Heart right ventricle (tissue), 16 donors: ENCODE results near the gene STK17A. TPM values are rescaled to one million over a fixed set of nuclear protein-coding genes. Genes with fewer than 3 reads are reported as not detected.
A peak's percentile ranks its signal among the peaks of the same experiment; 100 is the strongest.

ENCODE experiments used
- ATAC-seq, 8 donors: fragments of 200-7000 bp; cut with Tn5 transposase; one replicate each; pipeline ENCODE4 v1.9.1; 2020; ENCODE audit warnings: mild to moderate bottlenecking in 8 of 8, moderate library complexity in 8 of 8, moderate number of reproducible peaks in 1 of 8
- DNase-seq, 2 donors: peaks; one replicate each; pipeline ENCODE4 v3.0.0-alpha.2; 2020
- H3K27ac ChIP-seq, 10 donors: fragments of 200-600 bp; sonication (generic) in 2 of 10; one replicate each; pipeline versions ENCODE4 v1.5.0 to v1.8.0; 2020 to 2022; ENCODE audit warnings: mild to moderate bottlenecking in 3 of 10
- H3K27me3 ChIP-seq, 7 donors: fragments of 200-600 bp; one replicate each; pipeline ENCODE4 v1.8.0; 2021 to 2022; ENCODE audit warnings: mild to moderate bottlenecking in 2 of 7
- H3K36me3 ChIP-seq, 9 donors: fragments of 200-600 bp; sonication (generic) in 1 of 9; one replicate each; pipeline versions ENCODE4 v1.5.0 to v1.8.0; 2020 to 2022; ENCODE audit warnings: mild to moderate bottlenecking in 2 of 9
- H3K4me1 ChIP-seq, 9 donors: fragments of 200-600 bp; sonication (generic) in 1 of 9; one replicate each; pipeline versions ENCODE4 v1.5.0 to v1.8.0; 2020 to 2022; ENCODE audit warnings: mild to moderate bottlenecking in 4 of 9
- H3K4me3 ChIP-seq, 10 donors: fragments of 200-600 bp; sonication (generic) in 2 of 10; one replicate each; pipeline versions ENCODE4 v1.5.0 to v1.8.0; 2020 to 2022; ENCODE audit warnings: mild to moderate bottlenecking in 7 of 10, moderate library complexity in 2 of 10
- H3K9me3 ChIP-seq, 11 donors: fragments of 200-600 bp in 10 of 11; sonication (generic) in 2 of 11; one replicate each; pipeline versions ENCODE4 v1.5.0 to v1.8.0; 2013 to 2022; ENCODE audit warnings: mild to moderate bottlenecking in 2 of 11, control low read depth in 1 of 11, moderate library complexity in 1 of 11
- WGBS, 2 donors: extraction: QIAGEN DNeasy Blood & Tissue Kit; methylation state at CpG; one replicate each; pipeline ENCODE4 v1.1.7; 2013; ENCODE audit warnings: inconsistent platforms in 1 of 2; 5-methylcytosine and 5-hydroxymethylcytosine counted together
- intact Hi-C, 10 donors: fragments of 100-400 bp; cut with DNase I; formaldehyde crosslinking; loops; one replicate each; pipeline versions ENCODE4 v1.11.1 to v1.14.2; 2022
- polyA plus RNA-seq, 2 donors: library from polyadenylated mRNA; stranded (reverse); fragments of 200-250 nt; gene quantifications; one replicate each; pipeline ENCODE4 v1.2.3, GENCODE V29; 2013
- total RNA-seq, 10 donors: library from RNA; stranded (reverse); fragmentation: NEBNext Ultra II Directional in 3 of 10; extraction: Animal tissue kit (Norgen Biotek cat#: 25700) in 3 of 10; gene quantifications; one replicate each; pipeline versions ENCODE4 v1.2.1 to v1.2.4, GENCODE V29; 2021 to 2023
- TF ChIP-seq, protein P1 (sequence below), 9 donors: fragments of 200-600 bp; sonication (generic) in 2 of 9; IDR thresholded peaks; one replicate each; pipeline versions ENCODE4 v1.5.0 to v1.8.0; 2021 to 2022; ENCODE audit warnings: antibody characterized with exemption in 9 of 9, mild to moderate bottlenecking in 5 of 9, moderate library complexity in 1 of 9
- donor health status: Arrhythmogenic right ventricular cardiomyopathy.
- donor health status: ischemic (EF 13 %, LVEDD 7.1; RV severe dilation, severe dysfunction).
- donor health status: healthy with polysubstance abuse.
- donor health status: DM: no; HTN: yes; CAD: no.
- donor health status: DM: no; HTN: no; CAD: no.
- donor health status: ischemic (EF 25% LVEDD 6.9; RV normal size, moderate dysfunction).
- donor health status: ischemic (EF 25% LVEDD 5.7; RV mildly dilated, moderate dysfunction).
- donor health status: healthy.
- donor health status: DM: yes; HTN: yes; CAD: no.
- donor health status: Ischemic cardiomyopathy.
- donor health status: ischemic (EF 35%, LVEDD 5.7; RV mildly dilated, moderate dysfunction).
- donor health status: nonischemic (EF 11% LVEDD 7.7; RV severe dilation, severe dysfunction).
- donor health status: DM: yes; HTN: yes; CAD: no.
- donor health status: PGD.
- donor health status: ischemic (EF 29% LVEDD 5.4; RV normal size, mild dysfunction).
- donor health status: nonischemic (EF 23%, LVEDD 6.1; RV moderate dilation, normal function).

The STK17A gene
- total and polyA plus RNA-seq, 12 donors = 7.8 to 37.4 (median 21.9) TPM

DNA sequence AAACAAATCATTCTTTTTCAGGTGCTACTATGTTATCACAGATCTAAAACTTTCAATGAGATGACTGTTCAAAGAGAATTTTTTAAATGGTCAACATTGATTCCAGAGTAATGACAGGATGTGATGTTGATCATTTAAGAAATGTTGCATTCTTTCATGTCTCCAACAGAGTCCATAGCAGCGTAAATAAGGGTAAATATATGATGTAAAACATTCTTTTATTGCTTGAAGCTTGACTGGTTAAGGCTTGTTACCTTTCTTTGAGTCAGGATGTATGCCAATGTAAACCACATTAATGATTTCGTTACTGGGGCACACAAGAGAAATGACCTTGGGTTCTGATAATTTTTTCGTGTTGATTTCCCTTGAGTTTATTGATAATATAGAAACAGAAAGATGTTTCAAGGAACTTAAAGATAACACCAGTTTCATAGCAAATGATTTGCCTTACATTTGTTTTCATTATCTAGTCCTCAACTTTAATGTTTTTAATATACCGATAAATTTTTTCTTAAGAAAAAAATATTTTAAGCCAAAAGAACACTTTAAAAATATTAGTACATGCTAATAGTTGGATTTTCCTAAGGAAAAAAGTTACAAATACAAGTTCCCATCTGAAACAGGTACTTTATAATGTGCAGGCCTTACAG, 3.5 kb downstream of the STK17A start:
- WGBS, 2 donors = 71 to 79% methylated on average over 4 of the region's 4 CpGs
- H3K4me3 ChIP-seq = peak overlapping the region in 1 of 10 donors; percentile 97
- H3K4me1 ChIP-seq = peaks cover 0 to 43% (median 24%) of the 10 kb centered on the region in 9 donors
- no peaks in the 10 kb centered on the region for H3K9me3 ChIP-seq
- ATAC-seq = no peak
- H3K36me3 ChIP-seq = no peaks in the 10 kb centered on the region
- TF ChIP-seq, protein P1, sequence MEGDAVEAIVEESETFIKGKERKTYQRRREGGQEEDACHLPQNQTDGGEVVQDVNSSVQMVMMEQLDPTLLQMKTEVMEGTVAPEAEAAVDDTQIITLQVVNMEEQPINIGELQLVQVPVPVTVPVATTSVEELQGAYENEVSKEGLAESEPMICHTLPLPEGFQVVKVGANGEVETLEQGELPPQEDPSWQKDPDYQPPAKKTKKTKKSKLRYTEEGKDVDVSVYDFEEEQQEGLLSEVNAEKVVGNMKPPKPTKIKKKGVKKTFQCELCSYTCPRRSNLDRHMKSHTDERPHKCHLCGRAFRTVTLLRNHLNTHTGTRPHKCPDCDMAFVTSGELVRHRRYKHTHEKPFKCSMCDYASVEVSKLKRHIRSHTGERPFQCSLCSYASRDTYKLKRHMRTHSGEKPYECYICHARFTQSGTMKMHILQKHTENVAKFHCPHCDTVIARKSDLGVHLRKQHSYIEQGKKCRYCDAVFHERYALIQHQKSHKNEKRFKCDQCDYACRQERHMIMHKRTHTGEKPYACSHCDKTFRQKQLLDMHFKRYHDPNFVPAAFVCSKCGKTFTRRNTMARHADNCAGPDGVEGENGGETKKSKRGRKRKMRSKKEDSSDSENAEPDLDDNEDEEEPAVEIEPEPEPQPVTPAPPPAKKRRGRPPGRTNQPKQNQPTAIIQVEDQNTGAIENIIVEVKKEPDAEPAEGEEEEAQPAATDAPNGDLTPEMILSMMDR (IDR thresholded peaks at IDR 0.05) = no peak
- intact Hi-C loops = loop anchor here in 2 of 10 donors (5.0 to 10.0 kb wide), 2 partner anchors 41 to 248 kb away; no protein-coding TSS in a partner anchor
- no peak for DNase-seq
- peak overlapping the region in 2 of 10 donors; percentile 3 to 98 for H3K27ac ChIP-seq
- peaks cover 0 to 6% (median 0%) of the 10 kb centered on the region in 7 donors for H3K27me3 ChIP-seq

GRCh38 chr7:43588477-43589132, 5.7 kb downstream of the STK17A start:
- DNase-seq (no peak), ATAC-seq (no peak)
- Histone ChIP-seq H3K4me1 (peaks cover 0 to 60% (median 24%) of the 10 kb centered on the region in 9 donors), H3K4me3 (no peak overlapping the region), H3K9me3 (no peaks in the 10 kb centered on the region), H3K27ac (no peak overlapping the region), H3K27me3 (no peaks in the 10 kb centered on the region), H3K36me3 (no peaks in the 10 kb centered on the region)
- WGBS, 2 donors = 95% methylated on average over 5 of the region's 5 CpGs
- intact Hi-C loops = loop anchor here in 2 of 10 donors (5.0 to 10.0 kb wide), 2 partner anchors 39 to 246 kb away; no protein-coding TSS in a partner anchor
- TF ChIP-seq, protein P1 (IDR thresholded peaks at IDR 0.05) = no peak

DNA sequence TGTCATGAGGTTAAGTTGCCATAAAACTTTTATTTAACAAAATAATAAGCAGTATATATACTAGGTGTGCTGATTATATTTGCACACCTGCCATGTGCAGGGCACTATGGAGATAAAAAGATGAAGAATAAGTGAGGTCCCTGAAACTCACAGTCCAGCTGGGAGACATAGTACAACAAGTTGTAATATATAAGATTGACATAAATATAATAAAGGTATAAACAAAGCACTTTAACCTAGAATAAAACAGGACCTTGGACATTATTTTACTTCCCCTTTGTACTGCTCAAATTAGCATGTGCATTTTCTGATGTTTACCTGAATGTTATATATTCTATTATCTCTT, 6.2 kb downstream of the STK17A start:
- peaks cover 0 to 62% (median 21%) of the 10 kb centered on the region in 9 donors for H3K4me1 ChIP-seq
- no peaks in the 10 kb centered on the region for H3K27me3 ChIP-seq
- H3K4me3 ChIP-seq = no peak overlapping the region
- H3K9me3 ChIP-seq = no peaks in the 10 kb centered on the region
- intact Hi-C loops = loop anchor here in 2 of 10 donors (5.0 to 10.0 kb wide), 2 partner anchors 38 to 246 kb away; no protein-coding TSS in a partner anchor
- DNase-seq = no peak
- H3K36me3 ChIP-seq = no peaks in the 10 kb centered on the region
- no peak for ATAC-seq
- no peak overlapping the region for H3K27ac ChIP-seq
- TF ChIP-seq, protein P1 (IDR thresholded peaks at IDR 0.05) = no peak

DNA sequence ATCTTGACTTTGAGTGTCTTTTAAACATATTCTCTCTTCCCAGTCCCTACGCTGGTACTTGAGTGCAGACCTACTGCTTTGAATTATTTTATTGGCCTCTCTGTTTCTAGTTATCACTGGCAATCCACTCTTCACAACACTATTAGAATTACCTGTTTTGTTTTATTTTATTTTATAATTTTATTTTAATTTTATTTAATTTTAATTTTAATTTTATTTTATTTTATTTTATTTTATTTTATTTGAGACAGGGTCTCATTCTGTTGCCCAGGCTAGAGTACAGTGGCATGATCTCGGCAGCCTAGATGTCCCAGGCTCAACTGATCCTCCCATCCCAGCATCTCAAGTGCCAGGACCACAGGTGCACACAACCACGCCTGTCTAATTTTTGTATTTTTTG, 6.8 kb downstream of the STK17A start:
- ATAC-seq (no peak), DNase-seq (no peak)
- peaks cover 0 to 62% (median 15%) of the 10 kb centered on the region in 9 donors for H3K4me1 ChIP-seq
- no peak overlapping the region for H3K4me3 ChIP-seq
- H3K27me3 ChIP-seq = no peaks in the 10 kb centered on the region
- TF ChIP-seq, protein P1 (IDR thresholded peaks at IDR 0.05) = no peak
- intact Hi-C loops = loop anchor here in 2 of 10 donors (5.0 to 10.0 kb wide), 2 partner anchors 38 to 245 kb away; no protein-coding TSS in a partner anchor
- H3K9me3 ChIP-seq = no peaks in the 10 kb centered on the region
- 97 to 99% methylated on average over 3 of the region's 3 CpGs for WGBS, 2 donors
- no peak overlapping the region for H3K27ac ChIP-seq
- H3K36me3 ChIP-seq = no peaks in the 10 kb centered on the region
